ENCODE results near the gene SPTB. TPM values are rescaled to one million over a fixed set of nuclear protein-coding genes. Genes with fewer than 3 reads are reported as not detected.

SPTB gene
- total and polyA plus RNA-seq, 10 of the 15 experiments (the other 5 are each of a cell fraction or from before 2014, with no cell fraction given): under 0.01 to 0.04 (median 0.02) TPM; not detected in 4

DNA sequence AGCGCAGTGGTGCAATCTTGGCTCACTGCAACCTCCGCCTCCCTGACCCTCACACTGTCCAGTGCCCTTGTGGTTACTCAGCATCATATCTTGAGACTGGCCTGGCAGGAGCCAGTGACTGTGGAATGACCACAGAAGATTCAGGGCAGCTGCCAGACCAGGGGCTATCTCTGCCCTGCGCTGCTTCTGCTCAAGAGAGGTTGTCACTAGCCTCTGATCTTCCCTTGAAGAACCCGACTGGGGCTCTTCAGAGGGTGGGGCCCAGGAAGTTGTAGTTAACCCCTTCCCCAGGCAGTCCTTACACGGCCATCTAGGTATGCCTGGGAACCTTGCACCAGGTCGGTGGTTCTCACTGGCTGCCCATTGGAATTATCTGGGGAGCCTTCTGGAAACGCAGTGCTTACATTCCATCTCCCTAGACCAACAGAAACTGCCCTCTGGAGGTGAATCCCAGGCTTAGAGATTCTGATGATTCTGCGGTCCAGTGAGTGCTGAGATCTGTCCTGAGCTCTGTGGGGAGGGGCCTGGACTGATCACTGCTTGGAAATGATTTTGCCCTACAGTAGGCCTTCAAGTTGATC lies 134.1 kb downstream of the SPTB start:
- intact Hi-C loops (cut with micrococcal nuclease; ENCODE audit: unreplicated experiment) (no loop called here), in situ Hi-C loops (cut with MboI) (no loop called here)
- no peak for TF ChIP-seq TCF3 (IDR thresholded peaks at IDR 0.05; ENCODE audit: borderline replicate concordance, insufficient read depth, low read depth, low read length)
- TF ChIP-seq SKIL (IDR thresholded peaks at IDR 0.05; ENCODE audit: low read depth, poor library complexity, severe bottlenecking): no peak
- no peak for TF ChIP-seq SMARCA5 (IDR thresholded peaks at IDR 0.05)
- TF ChIP-seq RELA (IDR thresholded peaks at IDR 0.05; ENCODE audit: borderline replicate concordance, partially characterized antibody): no peak
- no peak for TF ChIP-seq NFXL1 (IDR thresholded peaks at IDR 0.05; ENCODE audit: borderline replicate concordance)
- TF ChIP-seq RUNX3 (IDR thresholded peaks at IDR 0.05; ENCODE audit: low read length): no peak
- TF ChIP-seq ZZZ3 (IDR thresholded peaks at IDR 0.05; ENCODE audit: control insufficient read depth, insufficient read length, low read depth): no peak
- Histone ChIP-seq H3K36me3 (ENCODE audit: control insufficient read depth in 2 of 2, insufficient read depth in 2 of 2, low read length in 1 of 2) (no peaks in the 10 kb centered on the region; a peak in 1 of 4 replicates), H3K4me1 (ENCODE audit: control insufficient read depth, insufficient read depth, low read length) (no peaks in the 10 kb centered on the region), H4K20me1 (ENCODE audit: control insufficient read depth, insufficient read depth) (no peaks in the 10 kb centered on the region), H2AFZ (ENCODE audit: control insufficient read depth, low read depth, low read length) (no peak overlapping the region), H3K9ac (ENCODE audit: control insufficient read depth, insufficient read depth, low read length) (no peak overlapping the region), H3K4me2 (ENCODE audit: control insufficient read depth, insufficient read depth) (no peak overlapping the region), H3K4me3 (no peak overlapping the region), H3K27me3 (replicated peaks in 1 of 2; ENCODE audit: control insufficient read depth in 2 of 2, insufficient read depth in 2 of 2, low read length in 1 of 2) (peaks cover 0 to 2% of the 10 kb centered on the region in 2 experiments; a peak in 1 of 4 replicates), H3K9me3 (replicated peaks; ENCODE audit: control insufficient read depth, insufficient read depth, low read length) (no peaks in the 10 kb centered on the region; the same call in 2 of the 3 replicates), H3K27ac (ENCODE audit: control insufficient read depth, insufficient read depth) (no peak overlapping the region), H3K79me2 (ENCODE audit: control insufficient read depth, insufficient read depth, low read length) (no peaks in the 10 kb centered on the region)
- 35% methylated on average over 8 of the region's 8 CpGs for WGBS (ENCODE audit: insufficient coverage, insufficient replicate concordance, low lambda C conversion rate, missing lambda C conversion rate)
- POLR2A ChIA-PET: no interaction called here
- ATAC-seq: no peak
- RAD21 ChIA-PET (ENCODE audit: unreplicated experiment): no interaction called here
- FAIRE-seq: no peak
- DNase-seq (ENCODE audit: low read depth, low spot score): no peak
- CTCF ChIA-PET: no interaction called here
- no TSS peak for BruUV-seq (replicated peaks)
- SMC1A ChIA-PET (ENCODE audit: uncharacterized antibody, unreplicated experiment): interaction anchor here (1.3 kb wide), 1 partner anchor 16 kb away, joined by 3 read pairs; no protein-coding TSS in a partner anchor
